Measurements from ENCODE around the gene SUN1. TPM values are rescaled to one million over a fixed set of nuclear protein-coding genes. Genes with fewer than 3 reads are reported as not detected.

Gene SUN1
- total and polyA plus RNA-seq, 12 donors = 69.2 to 211 (median 183) TPM

GRCh38 chr7:891291-891690 is 59.0 kb downstream of the SUN1 start:
- H3K27ac ChIP-seq = no peak overlapping the region
- 92 to 95% methylated on average over 29 of the region's 29 CpGs for WGBS, 2 donors
- H3K9me3 ChIP-seq = no peaks in the 10 kb centered on the region
- DNase-seq (peak in 1 of 2 donors; percentile 11), ATAC-seq (no peak)
- peaks cover 0 to 14% (median 9%) of the 10 kb centered on the region in 9 donors for H3K4me1 ChIP-seq
- intact Hi-C loops (cut with DNase I) = no loop called here
- peaks cover 0 to 87% (median 51%) of the 10 kb centered on the region in 9 donors for H3K36me3 ChIP-seq
- TF ChIP-seq, protein P1, sequence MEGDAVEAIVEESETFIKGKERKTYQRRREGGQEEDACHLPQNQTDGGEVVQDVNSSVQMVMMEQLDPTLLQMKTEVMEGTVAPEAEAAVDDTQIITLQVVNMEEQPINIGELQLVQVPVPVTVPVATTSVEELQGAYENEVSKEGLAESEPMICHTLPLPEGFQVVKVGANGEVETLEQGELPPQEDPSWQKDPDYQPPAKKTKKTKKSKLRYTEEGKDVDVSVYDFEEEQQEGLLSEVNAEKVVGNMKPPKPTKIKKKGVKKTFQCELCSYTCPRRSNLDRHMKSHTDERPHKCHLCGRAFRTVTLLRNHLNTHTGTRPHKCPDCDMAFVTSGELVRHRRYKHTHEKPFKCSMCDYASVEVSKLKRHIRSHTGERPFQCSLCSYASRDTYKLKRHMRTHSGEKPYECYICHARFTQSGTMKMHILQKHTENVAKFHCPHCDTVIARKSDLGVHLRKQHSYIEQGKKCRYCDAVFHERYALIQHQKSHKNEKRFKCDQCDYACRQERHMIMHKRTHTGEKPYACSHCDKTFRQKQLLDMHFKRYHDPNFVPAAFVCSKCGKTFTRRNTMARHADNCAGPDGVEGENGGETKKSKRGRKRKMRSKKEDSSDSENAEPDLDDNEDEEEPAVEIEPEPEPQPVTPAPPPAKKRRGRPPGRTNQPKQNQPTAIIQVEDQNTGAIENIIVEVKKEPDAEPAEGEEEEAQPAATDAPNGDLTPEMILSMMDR (IDR thresholded peaks at IDR 0.05) = no peak
- H3K4me3 ChIP-seq = no peak overlapping the region
- H3K27me3 ChIP-seq = no peaks in the 10 kb centered on the region

DNA sequence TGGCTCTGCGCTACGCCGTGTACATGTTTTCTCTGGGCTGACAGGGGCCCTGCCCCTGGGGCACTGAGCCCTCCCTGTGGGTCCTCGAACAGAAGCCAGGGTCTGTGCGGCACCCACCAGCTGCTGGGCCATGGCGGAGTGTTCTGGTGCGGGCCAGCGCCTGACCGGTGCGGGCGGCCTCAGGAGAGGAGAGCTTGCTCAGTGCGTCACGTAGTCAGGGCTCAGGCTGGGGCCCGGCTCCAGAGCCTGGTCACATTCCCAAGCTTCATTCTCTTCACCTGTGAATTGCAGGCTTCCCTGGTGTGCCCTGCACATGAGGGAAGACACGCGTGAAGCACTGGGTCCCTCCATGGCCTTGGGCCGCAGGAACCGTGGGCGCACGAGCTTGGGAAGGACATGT is 59.5 kb downstream of the SUN1 start:
- TF ChIP-seq, protein P1 (IDR thresholded peaks at IDR 0.05) = no peak
- Histone ChIP-seq H3K4me1 (peaks cover 0 to 8% (median 5%) of the 10 kb centered on the region in 9 donors), H3K27me3 (no peaks in the 10 kb centered on the region), H3K9me3 (no peaks in the 10 kb centered on the region), H3K27ac (no peak overlapping the region), H3K36me3 (peaks cover 0 to 87% (median 55%) of the 10 kb centered on the region in 9 donors), H3K4me3 (no peak overlapping the region)
- peak in 1 of 2 donors; percentile 8 for DNase-seq
- intact Hi-C loops (cut with DNase I) = no loop called here
- 95 to 96% methylated on average over 20 of the region's 20 CpGs for WGBS, 2 donors
- no peak for ATAC-seq

DNA sequence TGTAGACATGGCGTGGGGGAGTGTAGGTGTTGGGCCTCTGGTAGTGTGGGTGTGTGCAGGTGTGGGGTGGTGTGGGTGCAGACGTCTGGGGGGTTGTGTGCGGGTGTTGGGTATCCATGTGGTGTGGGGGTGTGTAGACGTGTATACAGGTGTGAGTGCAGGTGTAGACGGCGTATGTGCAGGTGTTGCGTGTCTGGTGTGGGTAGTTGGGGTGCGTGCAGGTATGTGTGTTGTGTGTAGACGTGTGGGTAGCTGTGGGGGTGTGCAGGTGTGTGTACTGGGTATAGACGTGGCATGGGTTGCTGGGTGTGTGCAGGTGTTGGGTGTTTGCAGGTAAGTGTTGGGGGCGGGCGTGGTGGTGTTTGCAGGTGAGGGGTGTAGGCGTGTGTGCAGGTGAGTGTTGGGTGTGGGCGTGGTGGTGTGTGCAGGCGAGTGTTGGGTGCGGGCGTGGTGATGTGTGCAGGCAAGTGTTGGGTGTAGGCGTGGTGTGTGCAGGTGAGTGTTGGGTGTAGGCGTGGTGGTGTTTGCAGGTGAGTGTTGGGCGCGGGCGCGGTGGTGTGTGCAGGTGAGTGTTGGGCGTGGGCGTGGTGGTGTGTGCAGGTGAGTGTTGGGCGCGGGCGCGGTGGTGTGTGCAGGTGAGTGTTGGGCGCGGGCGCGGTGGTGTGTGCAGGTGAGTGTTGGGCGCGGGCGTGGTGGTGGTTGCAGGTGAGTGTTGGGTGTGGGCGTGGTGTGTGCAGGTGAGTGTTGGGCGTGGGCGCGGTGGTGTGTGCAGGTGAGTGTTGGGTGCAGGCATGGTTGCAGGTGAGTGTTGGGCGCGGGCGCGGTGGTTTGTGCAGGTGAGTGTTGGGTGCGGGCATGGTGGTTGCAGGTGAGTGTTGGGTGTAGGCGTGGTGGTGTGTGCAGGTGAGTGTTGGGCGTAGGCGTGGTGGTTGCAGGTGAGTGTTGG is 60.6 kb downstream of the SUN1 start:
- H3K36me3 ChIP-seq = peaks cover 0 to 83% (median 52%) of the 10 kb centered on the region in 9 donors
- H3K27me3 ChIP-seq = no peaks in the 10 kb centered on the region
- peaks cover 0 to 9% (median 8%) of the 10 kb centered on the region in 9 donors for H3K4me1 ChIP-seq
- 97 to 99% methylated on average over 45 to 48 of the region's 48 CpGs for WGBS, 2 donors
- H3K27ac ChIP-seq = no peak overlapping the region
- TF ChIP-seq, protein P1 (IDR thresholded peaks at IDR 0.05) = no peak
- DNase-seq (peak in 1 of 2 donors; percentile 6), ATAC-seq (no peak)
- intact Hi-C loops (cut with DNase I) = no loop called here
- no peak overlapping the region for H3K4me3 ChIP-seq
- no peaks in the 10 kb centered on the region for H3K9me3 ChIP-seq

DNA sequence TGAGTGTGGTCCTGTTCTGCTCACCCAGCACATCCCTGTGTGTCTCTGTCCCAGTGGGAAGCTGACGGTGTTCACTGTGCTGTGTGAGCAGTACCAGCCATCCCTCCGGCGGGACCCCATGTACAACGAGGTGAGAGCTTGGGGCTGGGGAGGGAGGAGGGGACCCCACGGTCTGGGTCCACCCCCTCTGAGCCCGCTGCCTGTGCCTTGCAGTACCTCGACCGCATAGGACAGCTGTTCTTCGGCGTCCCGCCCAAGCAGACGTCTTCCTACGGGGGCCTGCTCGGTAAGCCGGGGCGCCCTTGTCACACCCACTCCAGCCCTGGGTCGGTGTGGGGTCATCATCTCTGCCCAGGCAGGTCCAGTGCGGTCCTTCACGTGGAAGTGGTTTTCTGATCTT is 61.4 kb downstream of the SUN1 start:
- TF ChIP-seq, protein P1 (IDR thresholded peaks at IDR 0.05) = no peak
- WGBS, 2 donors = 93 to 94% methylated on average over 19 of the region's 19 CpGs
- H3K9me3 ChIP-seq = no peaks in the 10 kb centered on the region
- H3K27ac ChIP-seq = no peak overlapping the region
- DNase-seq = peak in 1 of 2 donors; percentile 9
- H3K4me1 ChIP-seq = peaks cover 0 to 15% (median 11%) of the 10 kb centered on the region in 9 donors
- ATAC-seq = no peak
- H3K36me3 ChIP-seq = peaks cover 0 to 81% (median 44%) of the 10 kb centered on the region in 9 donors
- intact Hi-C loops (cut with DNase I) = no loop called here
- no peak overlapping the region for H3K4me3 ChIP-seq
- no peaks in the 10 kb centered on the region for H3K27me3 ChIP-seq

All from heart right ventricle (tissue), 16 donors.